GM23338 (cell line): ENCODE data around the gene SNRPA1. TPM values are rescaled to one million over a fixed set of nuclear protein-coding genes. Genes with fewer than 3 reads are reported as not detected.

ENCODE experiments used
- ATAC-seq: fragments of 200-7000 bp; cut with Tn5 transposase; 3 replicates; pipeline ENCODE4 v1.9.1; 2020
- DNase-seq: peaks from one replicate; pipeline ENCODE4 v3.0.0-alpha.2; 2015; ENCODE audit warnings: low spot score
- H2AFZ ChIP-seq: fragments of 200-600 bp; sonication (generic); 2 replicates; pipeline ENCODE4 v1.8.0; 2016; ENCODE audit warnings: antibody characterized with exemption, mild to moderate bottlenecking, moderate library complexity
- H3F3A ChIP-seq: fragments of 200-600 bp; sonication (generic); replicated peaks from 2 replicates; pipeline ENCODE4 v1.8.0; 2017; ENCODE audit warnings: antibody characterized with exemption, mixed run types, low read depth
- H3K27ac ChIP-seq: fragments of 200-600 bp; sonication (generic); 2 replicates; pipeline ENCODE4 v1.6.1; 2016; ENCODE audit warnings: low read depth
- H3K27me3 ChIP-seq: fragments of 200-600 bp; sonication (generic); 2 replicates; pipeline ENCODE4 v1.8.0; 2016; ENCODE audit warnings: mild to moderate bottlenecking, mixed run types, moderate library complexity; ENCODE audit not compliant: insufficient read depth
- H3K36me3 ChIP-seq: fragments of 200-600 bp; sonication (generic); 2 replicates; pipeline ENCODE4 v1.8.0; 2016; ENCODE audit warnings: mild to moderate bottlenecking; ENCODE audit not compliant: insufficient read depth
- H3K4me1 ChIP-seq: fragments of 200-600 bp; sonication (generic); 2 replicates; pipeline ENCODE4 v1.8.0; 2016; ENCODE audit warnings: mild to moderate bottlenecking, moderate library complexity; ENCODE audit not compliant: insufficient read depth
- H3K4me2 ChIP-seq: fragments of 200-600 bp; sonication (generic); 2 replicates; pipeline ENCODE4 v1.7.1; 2017; ENCODE audit warnings: mixed run types
- H3K4me3 ChIP-seq: fragments of 200-600 bp; sonication (generic); 2 replicates; pipeline ENCODE4 v1.6.1; 2016; ENCODE audit warnings: mixed run types
- H3K79me2 ChIP-seq: fragments of 200-600 bp; sonication (generic); replicated peaks from 2 replicates; pipeline ENCODE4 v1.8.0; 2017; ENCODE audit warnings: mild to moderate bottlenecking; ENCODE audit not compliant: insufficient read depth
- H3K9me2 ChIP-seq: fragments of 200-600 bp; sonication (generic); 2 replicates; pipeline ENCODE4 v1.8.0; 2017; ENCODE audit not compliant: insufficient read depth
- H4K20me1 ChIP-seq: fragments of 200-600 bp; sonication (generic); replicated peaks from 2 replicates; pipeline ENCODE4 v1.8.0; 2017; ENCODE audit warnings: mild to moderate bottlenecking; ENCODE audit not compliant: insufficient read depth
- H3K27ac Mint-ChIP-seq: 2 replicates; pipeline ENCODE4 v1.8.0; 2020; ENCODE audit warnings: inconsistent platforms, mild to moderate bottlenecking, moderate library complexity, mixed read lengths
- H3K27me3 Mint-ChIP-seq: 3 replicates; pipeline ENCODE4 v1.8.0; 2022; ENCODE audit warnings: low read depth, mild to moderate bottlenecking, moderate library complexity, mixed read lengths, inconsistent platforms; ENCODE audit not compliant: insufficient read depth, poor library complexity
- H3K36me3 Mint-ChIP-seq: 3 replicates; pipeline ENCODE4 v1.8.0; 2021; ENCODE audit warnings: low read depth, mild to moderate bottlenecking, inconsistent platforms, moderate library complexity, mixed read lengths
- H3K4me1 Mint-ChIP-seq: 3 replicates; pipeline ENCODE4 v1.8.0; 2020; ENCODE audit warnings: mild to moderate bottlenecking, inconsistent platforms, mixed read lengths
- H3K4me3 Mint-ChIP-seq: 3 replicates; pipeline ENCODE4 v1.8.0; 2021; ENCODE audit warnings: moderate library complexity, mild to moderate bottlenecking, inconsistent platforms, mixed read lengths
- H3K9me3 Mint-ChIP-seq: 3 replicates; pipeline ENCODE4 v1.8.0; 2020; ENCODE audit warnings: moderate library complexity, mild to moderate bottlenecking, inconsistent platforms, mixed read lengths
- EZH2 ChIP-seq: fragments of 200-600 bp; sonication (generic); IDR thresholded peaks from one replicate; pipeline ENCODE4 v1.8.0; 2017; ENCODE audit warnings: antibody characterized with exemption, mild to moderate bottlenecking, low read depth; ENCODE audit not compliant: unreplicated experiment
- EZH2phosphoT487 ChIP-seq: fragments of 200-600 bp; sonication (generic); IDR thresholded peaks from one replicate; pipeline ENCODE4 v1.8.1; 2018; ENCODE audit warnings: antibody characterized with exemption; ENCODE audit not compliant: unreplicated experiment
- JUNB ChIP-seq: IDR thresholded peaks from one replicate; pipeline ENCODE4 v1.6.1; 2016; ENCODE audit warnings: antibody characterized with exemption; ENCODE audit not compliant: unreplicated experiment
- NANOG ChIP-seq: IDR thresholded peaks from 2 replicates; pipeline ENCODE4 v1.6.1; 2016; ENCODE audit warnings: antibody characterized with exemption, borderline replicate concordance
- STAT1 ChIP-seq: IDR thresholded peaks from one replicate; pipeline ENCODE4 v1.6.1; 2016; ENCODE audit warnings: antibody characterized with exemption; ENCODE audit not compliant: unreplicated experiment
- ZNF114 ChIP-seq: fragments of 250-450 bp; sonication (Bioruptor Pico); IDR thresholded peaks from 2 replicates; pipeline ENCODE4 v1.5.0; 2020; ENCODE audit warnings: mild to moderate bottlenecking, moderate library complexity
- ZNF462 ChIP-seq: fragments of 250-450 bp; sonication (Bioruptor Pico); IDR thresholded peaks from 2 replicates; pipeline ENCODE4 v1.5.0; 2020; ENCODE audit warnings: mild to moderate bottlenecking, moderate library complexity
- polyA plus RNA-seq: library from polyadenylated mRNA; unstranded; fragments of >200 nt; fragmentation: Nextera tagmentation; extraction: Ambion mirVana; gene quantifications from 2 replicates; pipeline ENCODE4 v1.2.1, GENCODE V29; 2016
- total RNA-seq: library from RNA; depleted of rRNA; stranded (reverse); fragments of >200 nt; shearing (Covaris generic); gene quantifications from 2 replicates; pipeline ENCODE4 v1.2.3, GENCODE V29; 2014

SNRPA1 gene
- total and polyA plus RNA-seq, 2 experiments from 2014 or later, result 170 to 361 TPM

GRCh38 chr15:101329309-101329863 lies 34.3 kb upstream of the SNRPA1 start (continued):
- TF ChIP-seq ZNF462 (CRISPR knock-in tag), result no peak
- TF ChIP-seq JUNB, result no peak

- H3K4me2 ChIP-seq, result no peak overlapping the region
- H3K36me3 Mint-ChIP-seq, result no peaks in the 10 kb centered on the region
- H3K4me3 ChIP-seq, result no peak overlapping the region
- no peaks in the 10 kb centered on the region for H4K20me1 ChIP-seq
- H3K36me3 ChIP-seq, result no peaks in the 10 kb centered on the region
- H3K4me1 ChIP-seq, result no peaks in the 10 kb centered on the region
- no peaks in the 10 kb centered on the region for H3K4me1 Mint-ChIP-seq
- H3K27me3 ChIP-seq, result no peaks in the 10 kb centered on the region
- no peaks in the 10 kb centered on the region; the same call in 2 of the 3 replicates for H3K9me3 Mint-ChIP-seq
- H3F3A ChIP-seq, result no peaks in the 10 kb centered on the region
- no peak overlapping the region for H2AFZ ChIP-seq
- H3K9me2 ChIP-seq, result peaks cover 3% of the 10 kb centered on the region; the same call in 1 of the 2 replicates
- no peaks in the 10 kb centered on the region for H3K79me2 ChIP-seq
- peaks cover 12% of the 10 kb centered on the region for H3K27me3 Mint-ChIP-seq
- ATAC-seq (no peak), DNase-seq (no peak)
- H3K27ac ChIP-seq, result no peak overlapping the region
- H3K27ac Mint-ChIP-seq, result no peak overlapping the region
- H3K4me3 Mint-ChIP-seq, result no peak overlapping the region
- TF ChIP-seq NANOG, result no peak
- TF ChIP-seq STAT1, result no peak
- no peak for TF ChIP-seq ZNF114 (CRISPR knock-in tag)
- no peak for TF ChIP-seq JUNB
- TF ChIP-seq ZNF462 (CRISPR knock-in tag), result no peak
- no peak for TF ChIP-seq EZH2
- no peak for TF ChIP-seq EZH2phosphoT487
These were observed 33.0 kb upstream of the SNRPA1 start for GRCh38 chr15:101328001-101328400.
